ENCODE results near the gene PEAK1. TPM values are rescaled to one million over a fixed set of nuclear protein-coding genes. Genes with fewer than 3 reads are reported as not detected.

The PEAK1 gene
- total and polyA plus RNA-seq, 9 of the 15 experiments (the other 6 are each of a cell fraction or from before 2014, with no cell fraction given): 0.99 to 22.4 (median 10.8) TPM

GRCh38 chr15:77418966-77419835 is 703 bp downstream of the PEAK1 start:
- Histone ChIP-seq H3K27me3 (ENCODE audit: control insufficient read depth in 2 of 2, insufficient read depth in 2 of 2, low read length in 2 of 2) (no peaks in the 10 kb centered on the region), H3K9ac (ENCODE audit: insufficient read depth in 1 of 2, low read depth in 2 of 2, low read length in 2 of 2) (peak overlapping the region; percentile 75 to 96), H2AFZ (ENCODE audit: low read depth, low read length) (peak overlapping the region; percentile 89), H3K36me3 (ENCODE audit: control insufficient read depth, insufficient read depth, low read length) (no peaks in the 10 kb centered on the region; the same call in 2 of the 3 replicates), H3K4me1 (replicated peaks in 1 of 2; ENCODE audit: control insufficient read depth in 2 of 2, insufficient read depth in 2 of 2, low read length in 2 of 2) (peaks cover 21 to 43% of the 10 kb centered on the region in 2 experiments; a peak in 4 of 5 replicates), H3K4me3 (peak overlapping the region; percentile 94), H3K27ac (ENCODE audit: extremely low read depth, low read depth, low read length) (peak overlapping the region; percentile 83), H3K4me2 (ENCODE audit: insufficient read depth, low read length) (peak overlapping the region; percentile 96), H3K9me3 (replicated peaks; ENCODE audit: control insufficient read depth, insufficient read depth, low read depth, low read length) (no peaks in the 10 kb centered on the region), H3K9me1 (ENCODE audit: control insufficient read depth, insufficient read depth, low read length) (no peaks in the 10 kb centered on the region), H3K79me2 (ENCODE audit: control insufficient read depth, insufficient read depth, low read length) (peaks cover 89% of the 10 kb centered on the region), H4K20me1 (replicated peaks; ENCODE audit: control insufficient read depth, insufficient read depth, low read length) (no peaks in the 10 kb centered on the region)
- CTCF ChIA-PET (ENCODE audit: low intra/inter-chr PET ratio): no interaction called here
- ATAC-seq (peak; percentile 25), FAIRE-seq (no peak), DNase-seq (ENCODE audit: extremely low read depth in 1 of 4, low spot score in 3 of 4) (peak; percentile 63 to 79 (median 72))
- in situ Hi-C loops (cut with MboI): no loop called here
- POLR2A ChIA-PET: interaction anchor here (0.6 to 1.1 kb wide), 6 partner anchors 11 to 68 kb away, joined by 3 to 4 read pairs (median 3); no protein-coding TSS in a partner anchor
- WGBS (ENCODE audit: insufficient coverage, low coverage, missing lambda C conversion rate): 0% methylated on average over 31 of the region's 72 CpGs
- intact Hi-C loops (cut with micrococcal nuclease): no loop called here
- BruUV-seq (replicated peaks): no TSS peak
- 0 out of 2 replicates have a peak, but pooled peaks have one; percentile 19 for TF ChIP-seq HMBOX1 (IDR thresholded peaks at IDR 0.05)
- TF ChIP-seq NCOA6 (IDR thresholded peaks at IDR 0.05): peak; percentile 79
- TF ChIP-seq ZNF134 (CRISPR knock-in tag; conservative IDR thresholded peaks at IDR 0.05): no peak
- TF ChIP-seq E4F1 (CRISPR knock-in tag; IDR thresholded peaks at IDR 0.05; ENCODE audit: borderline replicate concordance): no peak
- no peak for TF ChIP-seq BRD4 (IDR thresholded peaks at IDR 0.05)
- peak; percentile 64 to 67; a peak in 2 of 4 replicates for TF ChIP-seq MAZ (CRISPR knock-in tag; conservative IDR thresholded peaks at IDR 0.05 in 1 of 2, IDR thresholded peaks at IDR 0.05 in 1 of 2)
- TF ChIP-seq TRIM25 (IDR thresholded peaks at IDR 0.05; ENCODE audit: borderline replicate concordance): 0 out of 2 replicates have a peak, but pooled peaks have one; percentile 21
- no peak for TF ChIP-seq NUFIP1 (IDR thresholded peaks at IDR 0.05; ENCODE audit: partially characterized antibody)
- 0 out of 2 replicates have a peak, but pooled peaks have one; percentile 42 for TF ChIP-seq ETS1 (conservative IDR thresholded peaks at IDR 0.05; ENCODE audit: control insufficient read depth, low read depth, low read length)
- TF ChIP-seq POLR2H (tag; IDR thresholded peaks at IDR 0.05; ENCODE audit: low read depth): no peak
- TF ChIP-seq ZNF143 (CRISPR knock-in tag; IDR thresholded peaks at IDR 0.05): no peak
- TF ChIP-seq PTRF (tag; IDR thresholded peaks at IDR 0.05): no peak
- TF ChIP-seq EGR1 (conservative IDR thresholded peaks at IDR 0.05): peak; percentile 50

Measured in K562 (cell line).